IMR-90 (cell line): ENCODE measurements around the gene CTNNBIP1. TPM values are rescaled to one million over a fixed set of nuclear protein-coding genes. Genes with fewer than 3 reads are reported as not detected.

ENCODE experiments used
- ATAC-seq: fragments of 200-7000 bp; cut with Tn5 transposase; 2 replicates; pipeline ENCODE4 v1.9.1; 2020; ENCODE audit warnings: low read depth, mild to moderate bottlenecking, moderate library complexity
- BruUV-seq: library from RNA; stranded (reverse); fragments of 400-500 nt; replicated peaks from 2 replicates; lab custom pipeline; 2021; lab: Mats Ljungman, UMichigan
- CTCF ChIA-PET: fragments of 300-600 bp; formaldehyde crosslinking; extraction: SDS; loops from one replicate; lab custom pipeline; 2021; ENCODE audit warnings: antibody characterized with exemption; lab: Yijun Ruan, JAX
- POLR2A ChIA-PET: fragments of 300-600 bp; sonication (Branson Sonifier 250); formaldehyde crosslinking; loops from one replicate; lab custom pipeline; 2022; ENCODE audit warnings: antibody characterized with exemption; ENCODE audit not compliant: unreplicated experiment; lab: Charles Lee
- DNase-seq: peaks from one replicate; pipeline ENCODE4 v3.0.0; 2013
- H2AFZ ChIP-seq: replicated peaks from 2 replicates; pipeline ENCODE3; 2013; ENCODE audit warnings: low read length, mild to moderate bottlenecking; ENCODE audit not compliant: poor library complexity
- H2AK5ac ChIP-seq: 2 replicates; pipeline ENCODE4 v1.6.1; 2013; ENCODE audit warnings: low read depth, low read length, inconsistent platforms
- H2AK9ac ChIP-seq: replicated peaks from 2 replicates; pipeline ENCODE3; 2013; ENCODE audit warnings: mild to moderate bottlenecking, low read depth, low read length, moderate library complexity; ENCODE audit not compliant: poor library complexity
- H2BK120ac ChIP-seq: 2 replicates; pipeline ENCODE4 v1.6.1; 2013; ENCODE audit warnings: low read depth, low read length, inconsistent platforms
- H2BK15ac ChIP-seq: 3 replicates; pipeline ENCODE4 v1.6.1; 2013; ENCODE audit warnings: low read depth, low read length, inconsistent platforms
- H2BK20ac ChIP-seq: 2 replicates; pipeline ENCODE4 v1.6.1; 2013; ENCODE audit warnings: low read depth, mild to moderate bottlenecking, inconsistent platforms, low read length, moderate library complexity
- H2BK5ac ChIP-seq: 2 replicates; pipeline ENCODE4 v1.6.1; 2013; ENCODE audit warnings: mild to moderate bottlenecking, low read depth, low read length, inconsistent platforms; ENCODE audit not compliant: poor library complexity, severe bottlenecking
- H3K14ac ChIP-seq: replicated peaks from 2 replicates; pipeline ENCODE4 v1.6.1; 2013; ENCODE audit warnings: low read depth, low read length, inconsistent platforms
- H3K18ac ChIP-seq: 2 replicates; pipeline ENCODE4 v1.6.1; 2013; ENCODE audit warnings: low read depth, low read length, control low read depth
- H3K23ac ChIP-seq: 2 replicates; pipeline ENCODE4 v1.6.1; 2013; ENCODE audit warnings: low read depth, low read length, inconsistent platforms
- H3K27ac ChIP-seq: 2 replicates; pipeline ENCODE4 v1.5.1; 2013; ENCODE audit warnings: mild to moderate bottlenecking, control low read depth, low read length; ENCODE audit not compliant: insufficient read depth
- H3K27me3 ChIP-seq: 2 replicates; pipeline ENCODE4 v1.6.1; 2013; ENCODE audit warnings: low read length; ENCODE audit not compliant: control insufficient read depth, insufficient read depth
- H3K36me3 ChIP-seq: 2 replicates; pipeline ENCODE4 v1.6.1; 2013; ENCODE audit warnings: low read length, mixed read lengths; ENCODE audit not compliant: control insufficient read depth, insufficient read depth
- H3K4ac ChIP-seq: 2 replicates; pipeline ENCODE4 v1.6.1; 2013; ENCODE audit warnings: low read depth, low read length, inconsistent platforms
- H3K4me1 ChIP-seq: 2 replicates; pipeline ENCODE4 v1.6.1; 2013; ENCODE audit warnings: low read length, mixed read lengths; ENCODE audit not compliant: control insufficient read depth, insufficient read depth
- H3K4me2 ChIP-seq: 2 replicates; pipeline ENCODE4 v1.6.1; 2013; ENCODE audit warnings: low read depth, mild to moderate bottlenecking, control low read depth, low read length, moderate library complexity
- H3K4me3 ChIP-seq: 2 replicates; pipeline ENCODE4 v1.5.1; 2013; ENCODE audit warnings: low read depth, mild to moderate bottlenecking, control low read depth, low read length, moderate library complexity; ENCODE audit not compliant: insufficient read depth
- H3K56ac ChIP-seq: 2 replicates; pipeline ENCODE4 v1.6.1; 2013; ENCODE audit warnings: low read length, inconsistent platforms; ENCODE audit not compliant: insufficient read depth; ENCODE audit errors: extremely low read depth
- H3K79me1 ChIP-seq, 2 experiments: 2 replicates each; pipeline ENCODE4 v1.6.1; 2013; ENCODE audit warnings: low read length in 2 of 2, inconsistent platforms in 1 of 2, low read depth in 1 of 2
- H3K9ac ChIP-seq: 2 replicates; pipeline ENCODE4 v1.6.1; 2013; ENCODE audit warnings: low read depth, low read length, control low read depth
- H3K9me1 ChIP-seq: 2 replicates; pipeline ENCODE4 v1.6.1; 2013; ENCODE audit warnings: low read length, inconsistent platforms; ENCODE audit not compliant: insufficient read depth
- H3K9me3 ChIP-seq: 2 replicates; pipeline ENCODE4 v1.6.1; 2013; ENCODE audit warnings: low read length; ENCODE audit not compliant: control insufficient read depth, insufficient read depth
- H4K20me1 ChIP-seq: 2 replicates; pipeline ENCODE4 v1.6.1; 2013; ENCODE audit warnings: low read length, inconsistent platforms; ENCODE audit not compliant: insufficient read depth
- H4K5ac ChIP-seq: 2 replicates; pipeline ENCODE4 v1.6.1; 2013; ENCODE audit warnings: mild to moderate bottlenecking, low read depth, low read length, control low read depth
- H4K8ac ChIP-seq, 2 experiments: 2 replicates each; pipeline ENCODE4 v1.6.1; 2013; ENCODE audit warnings: low read depth in 2 of 2, low read length in 2 of 2, control low read depth in 1 of 2, inconsistent platforms in 1 of 2
- H4K91ac ChIP-seq: 2 replicates; pipeline ENCODE4 v1.6.1; 2013; ENCODE audit warnings: low read depth, low read length, inconsistent platforms; ENCODE audit not compliant: insufficient read depth
- CEBPB ChIP-seq: IDR thresholded peaks from 2 replicates; pipeline ENCODE4 v1.6.1; 2012; ENCODE audit warnings: low read depth, low read length, improper control_type of control experiment
- CTCF ChIP-seq: conservative IDR thresholded peaks from 2 replicates; pipeline ENCODE4 v1.5.1; 2012; ENCODE audit warnings: mild to moderate bottlenecking, low read depth, low read length, improper control_type of control experiment
- FOS ChIP-seq: fragments of 150-350 bp; IDR thresholded peaks from 2 replicates; pipeline ENCODE4 v1.6.1; 2016; ENCODE audit warnings: low read depth, low read length
- MXI1 ChIP-seq: IDR thresholded peaks from 2 replicates; pipeline ENCODE4 v1.6.1; 2012; ENCODE audit warnings: low read depth, mild to moderate bottlenecking, low read length, moderate library complexity, borderline replicate concordance
- RAD21 ChIP-seq: IDR thresholded peaks from 2 replicates; pipeline ENCODE4 v1.6.1; 2012; ENCODE audit warnings: low read length, improper control_type of control experiment
- RCOR1 ChIP-seq: IDR thresholded peaks from 2 replicates; pipeline ENCODE4 v1.6.1; 2012; ENCODE audit warnings: mild to moderate bottlenecking, low read length, improper control_type of control experiment; ENCODE audit not compliant: insufficient replicate concordance
- SMC3 ChIP-seq: fragments of 150-350 bp; IDR thresholded peaks from 2 replicates; pipeline ENCODE4 v1.6.1; 2016; ENCODE audit warnings: low read depth, mild to moderate bottlenecking, antibody characterized with exemption, low read length, moderate library complexity
- USF2 ChIP-seq: fragments of 150-350 bp; IDR thresholded peaks from 2 replicates; pipeline ENCODE4 v1.6.1; 2017; ENCODE audit warnings: mild to moderate bottlenecking, antibody characterized with exemption, low read length, low read depth
- WGBS, 2 experiments: methylation state at CpG; one replicate each; pipeline versions ENCODE4 v1.1.5 to v1.1.7; 2013; ENCODE audit warnings: missing lambda C conversion rate in 2 of 2; ENCODE audit not compliant: insufficient read length in 1 of 2; ENCODE audit errors: extremely low coverage in 2 of 2; 5-methylcytosine and 5-hydroxymethylcytosine counted together
- dilution Hi-C: fragments of 300-500 bp; cut with HindIII; formaldehyde crosslinking; loops from one replicate; pipeline ENCODE4 v1.14.3; 2018; ENCODE audit warnings: low sequenced_read_pairs; ENCODE audit not compliant: unreplicated experiment
- in situ Hi-C: fragments of 300-500 bp; cut with MboI; formaldehyde crosslinking; loops from 3 replicates; pipeline ENCODE4 v1.14.3; 2019; ENCODE audit warnings: low sequenced_read_pairs, inconsistent platforms, mixed read lengths
- intact Hi-C: fragments of 100-400 bp; cut with micrococcal nuclease; formaldehyde crosslinking; loops from 2 replicates; pipeline ENCODE4 v1.10.0; 2022
- polyA plus RNA-seq, 3 experiments: library from polyadenylated mRNA; depleted of rRNA; stranded (reverse); fragments of >200 nt; gene quantifications; 2 replicates each; pipeline ENCODE4 v1.2.3, GENCODE V29; 2012; ENCODE audit warnings: low replicate concordance in 1 of 3
- total RNA-seq: library from RNA; depleted of rRNA; stranded (reverse); fragments of >200 nt; gene quantifications from 2 replicates; pipeline ENCODE4 v1.2.3, GENCODE V29; 2012

The CTNNBIP1 gene
- total and polyA plus RNA-seq, 2 of the 4 experiments (the other 2 are of a cell fraction), result 24.7 to 28.5 TPM

DNA sequence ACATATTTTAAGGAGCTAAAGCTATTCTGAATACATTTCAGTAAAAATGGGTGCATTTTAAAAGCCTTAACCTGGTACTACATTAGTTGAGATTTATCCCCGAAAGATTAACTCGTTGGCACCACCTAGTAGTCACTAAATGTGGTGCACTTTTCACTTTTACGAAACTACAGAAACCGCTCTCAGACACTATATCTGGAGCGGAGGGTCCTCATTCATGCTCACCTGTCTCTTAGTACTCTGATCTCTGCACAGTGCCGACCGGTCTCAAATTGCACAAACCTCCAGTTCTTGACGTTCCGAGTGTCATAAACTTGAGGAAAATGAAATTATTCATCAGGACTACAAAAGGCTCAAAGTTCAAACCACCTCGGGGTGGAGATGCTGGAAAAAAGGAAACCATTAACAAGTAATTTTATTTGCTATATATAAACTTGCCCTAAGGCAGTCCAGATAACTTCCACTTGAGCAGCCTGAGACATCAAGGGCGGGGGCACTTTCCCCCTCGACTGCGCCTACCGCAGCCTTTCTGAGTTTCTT is 32.4 kb upstream of the CTNNBIP1 start:
- WGBS, 2 experiments, result 2% methylated on average over 8 of the region's 14 CpGs; no CpG with 5 or more reads in 1 of the 2 experiments
- H4K91ac ChIP-seq, result peak overlapping the region; percentile 72
- DNase-seq (peak; percentile 72), ATAC-seq (peak; percentile 58)
- H3K4me3 ChIP-seq, result peak overlapping the region; percentile 85
- peak overlapping the region; percentile 97 for H2AFZ ChIP-seq
- H4K5ac ChIP-seq, result peak overlapping the region; percentile 90
- CTCF ChIA-PET, result interaction anchor here (0.6 to 1.6 kb wide), 6 partner anchors 10 to 245 kb away, joined by 3 to 7 read pairs (median 4); no protein-coding TSS in a partner anchor
- H3K36me3 ChIP-seq, result no peaks in the 10 kb centered on the region
- peak overlapping the region; percentile 34 for H3K18ac ChIP-seq
- H4K8ac ChIP-seq, result peak overlapping the region; percentile 94 to 95
- H2BK20ac ChIP-seq, result no peak overlapping the region
- H3K4ac ChIP-seq, result peak overlapping the region; percentile 88
- no peaks in the 10 kb centered on the region for H3K9me1 ChIP-seq
- in situ Hi-C loops, result loop anchor here (5.0 kb wide), 1 partner anchor 70 kb away; no protein-coding TSS in a partner anchor
- H3K4me2 ChIP-seq, result peak overlapping the region; percentile 97
- peak overlapping the region; percentile 16; the same call in 1 of the 3 replicates for H2BK15ac ChIP-seq
- H3K9me3 ChIP-seq, result no peaks in the 10 kb centered on the region
- peak overlapping the region; percentile 54 for H3K14ac ChIP-seq
- H3K27me3 ChIP-seq, result no peaks in the 10 kb centered on the region
- peak overlapping the region; percentile 79 for H3K27ac ChIP-seq
- POLR2A ChIA-PET, result interaction anchor here (0.6 to 1.0 kb wide), 2 partner anchors 69 to 190 kb away, joined by 3 read pairs; no protein-coding TSS in a partner anchor
- H3K9ac ChIP-seq, result peak overlapping the region; percentile 84
- intact Hi-C loops, result loop anchor here (1.0 to 5.0 kb wide), 4 partner anchors 32 to 486 kb away; partner anchors contain the start of genes CTNNBIP1 and KIF1B
- dilution Hi-C loops, result no loop called here
- H3K56ac ChIP-seq, result peak overlapping the region; percentile 75
- H2BK120ac ChIP-seq, result peak overlapping the region; percentile 70; the same call in 1 of the 2 replicates
- H4K20me1 ChIP-seq, result no peaks in the 10 kb centered on the region
- H3K4me1 ChIP-seq, result no peaks in the 10 kb centered on the region
- peak; percentile 69 for TF ChIP-seq RAD21
- no peak for TF ChIP-seq CEBPB
- peak; percentile 72 for TF ChIP-seq CTCF
- TF ChIP-seq MXI1, result no peak
- TF ChIP-seq RCOR1, result no peak
- no peak for TF ChIP-seq USF2
- TF ChIP-seq SMC3, result peak; percentile 81
- TF ChIP-seq FOS, result no peak
- H2AK9ac ChIP-seq, result peak overlapping the region; percentile 19
- H3K79me1 ChIP-seq, result peaks cover 15 to 50% of the 10 kb centered on the region in 2 experiments
- peak overlapping the region; percentile 15; the same call in 1 of the 2 replicates for H3K23ac ChIP-seq
- no TSS peak for BruUV-seq
- H2BK5ac ChIP-seq, result peak overlapping the region; percentile 69
- H2AK5ac ChIP-seq, result peak overlapping the region; percentile 40; the same call in 1 of the 2 replicates
